GM12891 (cell line): Measurements from ENCODE around the gene PNPLA2.
A peak's percentile ranks its signal among the peaks of the same experiment; 100 is the strongest.

ENCODE experiments used
- DNase-seq: peaks from one replicate; pipeline ENCODE4 v3.0.0; 2011; ENCODE audit warnings: low spot score; ENCODE audit not compliant: insufficient read length
- FAIRE-seq: peaks from 2 replicates; lab custom pipeline; 2011; peaks lifted over from hg19 to GRCh38; lab: Jason Lieb, UNC
- PAX5 ChIP-seq: IDR thresholded peaks from 2 replicates; pipeline ENCODE4 v1.6.1; 2011; ENCODE audit warnings: low read length, moderate library complexity, mild to moderate bottlenecking; ENCODE audit not compliant: insufficient read depth, severe bottlenecking
- POLR2A ChIP-seq: IDR thresholded peaks from 2 replicates; pipeline ENCODE4 v1.6.1; 2011; ENCODE audit warnings: low read depth, low read length, control low read depth
- POLR2AphosphoS5 ChIP-seq: IDR thresholded peaks from 2 replicates; pipeline ENCODE4 v1.6.1; 2011; ENCODE audit warnings: low read depth, low read length, control low read depth
- POU2F2 ChIP-seq: IDR thresholded peaks from 2 replicates; pipeline ENCODE4 v1.6.1; 2011; ENCODE audit warnings: low read depth, mild to moderate bottlenecking, control low read depth, low read length, moderate library complexity
- SPI1 ChIP-seq: IDR thresholded peaks from 2 replicates; pipeline ENCODE4 v1.6.1; 2011; ENCODE audit warnings: low read depth, low read length, control low read depth
- TAF1 ChIP-seq: IDR thresholded peaks from 2 replicates; pipeline ENCODE4 v1.6.1; 2011; ENCODE audit warnings: low read depth, low read length, control low read depth

Gene PNPLA2

DNA sequence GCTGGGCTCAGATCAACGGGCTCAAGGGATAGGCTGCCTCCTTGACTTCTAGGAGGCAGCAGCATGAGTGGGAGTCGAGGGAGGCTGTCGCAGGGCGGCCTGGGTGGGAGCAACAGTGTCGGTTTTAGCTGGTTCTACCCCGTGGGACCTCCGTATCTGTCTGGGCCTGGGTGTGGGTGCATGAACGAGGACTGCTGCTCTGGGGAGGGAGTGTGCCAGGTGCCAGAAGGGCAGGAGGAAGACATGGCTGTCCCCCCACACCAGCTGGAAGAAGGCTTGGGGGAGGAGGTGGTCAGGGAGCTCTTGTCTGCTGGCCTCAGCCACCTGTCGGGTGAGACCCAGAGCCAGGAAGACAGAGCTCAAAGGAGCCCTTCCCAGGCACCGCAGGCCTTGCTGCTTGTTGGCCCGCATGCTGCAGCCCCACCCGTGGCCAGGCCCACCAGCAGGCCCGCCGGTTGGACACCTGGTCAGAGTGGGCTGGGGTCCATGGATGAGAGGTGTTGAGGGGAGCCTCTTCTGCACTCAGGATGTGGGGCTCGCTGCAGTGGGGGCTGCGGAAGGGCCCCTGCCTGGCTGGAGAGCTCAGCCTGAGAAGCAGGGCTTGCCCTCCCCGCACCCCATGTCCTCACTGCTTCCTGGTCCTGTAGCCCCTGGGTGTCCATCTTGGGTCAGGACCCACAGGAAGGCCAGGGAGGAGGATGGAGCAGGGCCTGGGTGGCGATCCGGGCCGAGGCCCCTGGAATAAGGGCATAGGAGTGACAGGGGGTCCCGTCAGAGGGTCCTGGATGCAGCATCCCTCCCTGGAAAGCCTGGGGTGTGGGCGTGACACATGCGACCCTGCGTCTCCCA lies 32.3 kb upstream of the PNPLA2 start:
- FAIRE-seq (no peak), DNase-seq (no peak)
- no peak for TF ChIP-seq TAF1

DNA sequence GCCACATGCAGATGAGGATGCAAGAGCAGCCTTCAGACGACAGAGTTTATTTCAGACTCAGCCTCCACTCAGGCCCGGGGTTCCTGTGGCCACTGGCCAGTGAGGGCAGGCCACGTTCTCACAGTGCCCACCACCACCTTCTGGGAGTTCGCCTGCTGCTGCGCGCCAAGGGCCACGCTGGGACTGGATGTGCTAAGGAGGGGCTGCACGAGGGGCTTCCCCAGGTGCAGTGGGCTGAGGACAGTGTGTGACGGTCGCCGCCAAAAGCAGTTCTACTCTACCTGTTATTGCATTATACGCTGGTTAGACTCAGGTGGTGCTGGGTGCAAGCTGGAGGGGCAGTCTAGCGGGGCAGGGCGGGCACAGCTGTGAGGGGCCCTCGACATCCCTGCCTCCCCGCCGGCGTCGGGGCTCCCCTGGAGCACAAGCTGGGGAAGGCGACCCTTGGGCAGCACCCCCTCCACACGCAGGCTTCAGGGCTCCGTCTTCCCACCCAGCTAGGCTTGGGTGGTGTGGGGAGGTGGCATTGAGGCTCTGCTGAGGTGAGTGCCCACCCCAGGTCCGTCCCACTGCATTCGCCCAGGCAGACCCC lies 31.5 kb upstream of the PNPLA2 start:
- TF ChIP-seq POLR2A (no peak), POU2F2 (no peak), SPI1 (no peak), PAX5 (no peak), TAF1 (no peak), POLR2AphosphoS5 (no peak)
- DNase-seq (no peak), FAIRE-seq (no peak)

DNA sequence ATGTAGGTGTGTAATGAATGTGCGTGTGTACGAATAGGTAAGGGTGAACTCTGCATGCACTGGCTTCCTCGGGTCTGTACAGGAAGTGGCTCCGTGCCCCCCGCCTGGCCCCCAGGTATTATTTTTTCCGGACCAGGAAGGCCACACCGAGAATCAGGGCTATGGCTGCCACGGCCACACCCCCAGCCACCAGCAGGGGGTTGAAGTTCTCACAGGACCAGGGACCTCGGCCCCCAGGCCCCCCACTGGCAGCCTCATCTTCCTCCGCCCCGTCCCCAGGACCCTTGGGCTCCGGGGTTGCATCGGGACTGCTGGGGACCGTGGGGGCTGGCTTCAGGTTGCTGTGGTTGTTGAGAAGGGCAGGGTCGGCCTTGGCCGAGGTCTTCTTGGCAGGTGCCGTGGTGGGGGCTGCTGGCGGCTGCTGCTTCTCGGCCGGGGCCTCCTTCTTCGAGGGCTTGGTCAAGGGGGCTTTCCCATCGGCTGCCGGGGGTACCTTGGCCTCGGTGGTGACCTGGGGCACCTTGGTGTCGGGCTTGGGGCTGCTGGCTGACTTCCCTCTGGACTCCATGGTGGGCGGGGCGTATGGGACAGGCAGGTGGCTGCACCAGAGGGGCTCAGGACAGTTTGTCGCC lies 30.6 kb upstream of the PNPLA2 start:
- no peak for FAIRE-seq

DNA sequence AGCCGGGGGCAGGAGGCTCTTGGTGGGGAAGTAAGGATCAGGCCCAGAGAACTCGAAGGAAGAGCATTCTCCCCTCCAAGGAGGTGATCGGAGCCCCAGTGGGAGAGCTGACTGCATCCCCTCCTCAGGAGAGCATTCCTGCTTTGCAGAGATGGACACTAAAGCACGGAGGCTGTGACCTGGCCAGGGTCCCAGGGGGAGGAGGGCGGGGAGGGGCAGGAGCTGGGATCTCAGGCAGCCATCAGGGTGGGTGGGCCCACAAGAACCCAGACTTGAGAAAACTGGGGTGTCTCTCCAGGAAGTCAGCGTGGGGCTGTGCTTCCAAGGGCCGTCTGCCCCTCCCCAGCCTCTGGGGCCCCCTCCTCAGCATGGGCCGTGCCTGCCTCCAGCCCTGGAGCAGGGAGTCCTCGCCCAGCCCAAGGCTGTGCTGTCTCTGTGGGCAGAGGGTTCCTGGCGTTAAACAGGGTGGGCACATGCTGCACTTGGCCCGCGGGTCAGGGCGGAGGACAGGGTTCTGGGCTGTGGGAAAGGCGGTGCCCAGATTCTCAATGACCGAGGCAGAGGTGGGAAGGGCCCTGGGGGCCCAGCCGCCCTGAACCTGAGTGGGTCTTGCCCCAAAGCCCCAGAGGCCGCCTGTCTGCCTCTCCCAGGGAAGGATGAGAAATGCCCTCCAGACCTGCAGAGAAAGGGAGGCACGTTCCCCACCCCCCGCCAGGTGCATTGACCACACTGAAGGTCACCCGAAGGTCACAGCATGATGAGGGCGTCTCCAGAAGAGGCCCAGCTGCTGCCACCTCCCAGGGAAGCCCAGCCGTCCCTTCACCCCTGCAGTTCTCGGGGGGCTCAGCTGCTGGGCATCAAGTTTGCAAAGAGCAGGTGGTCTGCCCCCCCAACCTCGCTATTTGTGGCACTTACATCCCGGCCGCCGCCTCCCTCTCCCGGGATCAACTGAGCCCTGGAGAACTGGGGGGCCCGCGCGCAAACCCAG lies 29.5 kb upstream of the PNPLA2 start:
- no peak for TF ChIP-seq TAF1
- TF ChIP-seq POU2F2 = no peak
- TF ChIP-seq SPI1 = no peak
- TF ChIP-seq POLR2A = no peak
- no peak for TF ChIP-seq POLR2AphosphoS5
- no peak for TF ChIP-seq PAX5
- DNase-seq (no peak), FAIRE-seq (peak; percentile 74)

More for the DNA sequence above, 30.6 kb upstream of the PNPLA2 start:
- DNase-seq = no peak
- TF ChIP-seq POLR2A (no peak), SPI1 (no peak), POLR2AphosphoS5 (no peak), PAX5 (no peak), POU2F2 (no peak), TAF1 (no peak)

DNA sequence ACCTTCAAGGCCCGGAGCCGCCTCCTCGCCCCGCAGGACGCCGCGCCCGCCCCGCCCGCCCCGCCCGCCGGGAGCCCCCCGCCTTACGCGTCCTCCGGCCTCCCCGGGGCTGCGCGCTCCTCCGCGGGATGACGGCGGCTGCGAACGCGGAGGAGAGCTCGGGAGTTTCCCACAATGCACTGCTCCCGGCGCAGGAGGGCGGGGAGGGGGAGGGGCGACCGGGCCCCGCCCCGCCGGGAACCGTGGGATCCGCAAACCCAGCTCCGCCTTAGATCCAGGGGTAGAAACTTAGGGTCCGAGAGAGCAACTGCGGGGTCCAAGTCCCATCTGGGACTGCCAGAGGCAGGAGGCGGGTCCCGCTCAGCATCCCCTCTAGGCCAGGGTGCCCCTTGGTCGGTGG lies 28.8 kb upstream of the PNPLA2 start, which contains the start of gene CEND1:
TSS of gene CEND1 (minus strand) at position 148 of the 400 bp plus-strand sequence. CDS start 1,514 bp downstream, outside the sequence.
- DNase-seq (peak; percentile 75), FAIRE-seq (peak; percentile 82)
- no peak for TF ChIP-seq TAF1
- no peak for TF ChIP-seq PAX5
- no peak for TF ChIP-seq POLR2AphosphoS5
- TF ChIP-seq SPI1 = no peak
- TF ChIP-seq POLR2A = no peak
- no peak for TF ChIP-seq POU2F2

DNA sequence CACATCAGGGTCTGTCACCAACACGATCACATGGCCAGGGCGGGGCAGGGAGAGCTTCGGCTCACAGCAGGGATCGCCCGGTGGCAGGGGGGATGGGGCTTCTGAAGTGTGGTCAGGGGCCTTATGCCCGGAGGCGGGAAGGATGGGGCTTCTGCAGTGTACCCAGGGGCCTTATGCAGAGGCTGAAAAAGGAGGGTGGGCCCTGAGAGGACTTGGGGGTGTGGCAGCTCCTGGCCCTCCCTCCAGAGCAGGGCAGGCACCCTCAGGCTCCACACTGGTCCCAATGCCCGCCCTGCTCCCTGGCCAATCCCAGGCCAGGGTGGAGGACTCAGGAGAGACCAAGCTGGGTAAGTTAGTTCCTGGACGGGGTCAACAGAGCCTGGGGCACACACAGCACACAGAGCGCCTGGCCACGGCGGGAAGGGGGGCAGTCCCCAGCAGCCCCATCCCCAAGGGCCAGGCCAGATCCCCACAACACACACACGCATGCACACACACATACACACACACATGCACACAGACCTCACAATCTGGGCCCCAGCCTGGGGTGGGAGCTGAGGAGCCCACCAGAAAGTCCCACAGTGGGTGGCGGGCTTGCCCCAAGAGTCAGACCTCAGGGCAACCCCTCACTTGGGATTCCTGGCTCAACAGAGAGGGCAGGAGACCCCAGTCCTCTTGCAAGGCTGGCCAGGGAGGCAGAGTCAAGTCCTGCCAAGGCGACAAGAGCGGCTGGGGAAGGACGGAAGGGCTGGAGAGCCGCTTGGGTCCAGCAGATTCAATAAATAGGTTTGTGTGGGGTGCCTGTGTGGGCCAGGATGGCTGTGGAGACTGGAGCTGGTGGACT lies 27.8 kb upstream of the PNPLA2 start:
- DNase-seq (no peak), FAIRE-seq (no peak)
- TF ChIP-seq TAF1 (no peak), POLR2A (no peak), POLR2AphosphoS5 (no peak), SPI1 (no peak), POU2F2 (no peak), PAX5 (no peak)

DNA sequence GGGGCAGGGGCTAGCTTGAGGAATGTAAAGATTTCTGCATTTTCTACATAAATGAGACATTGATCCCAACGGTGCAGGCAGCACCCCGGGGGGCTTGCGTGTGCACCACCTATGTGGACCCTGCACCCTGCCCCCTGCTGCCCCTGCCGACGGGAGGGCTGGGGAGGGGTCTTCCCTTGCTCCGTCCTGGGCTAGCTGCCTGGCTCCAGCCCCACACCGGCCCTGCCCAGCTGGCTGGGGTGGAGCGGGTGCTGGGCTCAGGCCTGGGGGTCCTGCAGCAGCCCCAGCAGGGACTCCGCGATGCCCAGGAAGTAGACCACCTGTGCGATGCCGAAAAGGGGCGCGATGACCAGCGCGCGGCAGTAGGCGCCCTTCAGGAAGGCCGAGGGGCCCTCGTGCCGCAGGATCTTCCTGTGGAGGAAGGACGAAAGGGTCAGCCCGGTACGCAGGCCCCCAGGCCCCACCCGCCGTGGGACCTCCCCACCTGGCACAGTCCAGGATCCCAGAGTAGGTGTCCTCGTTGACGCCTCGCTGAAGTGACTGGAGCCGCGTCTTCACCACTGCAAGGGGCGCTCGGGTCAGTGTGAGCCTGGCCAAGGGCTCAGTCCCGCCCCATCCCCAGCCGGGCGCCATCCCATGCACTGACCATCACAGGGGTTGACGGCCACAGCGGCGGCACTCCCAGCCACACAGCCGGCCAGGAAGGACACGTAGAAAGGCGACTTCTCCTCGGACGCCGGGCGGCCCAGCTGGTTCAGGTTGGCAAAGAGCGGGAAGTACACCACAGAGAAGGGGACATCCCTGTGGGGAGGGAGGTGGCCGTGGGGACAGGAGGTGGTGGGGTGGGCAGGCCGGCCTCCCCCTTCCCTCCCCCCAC lies 26.8 kb upstream of the PNPLA2 start:
- TF ChIP-seq POU2F2 (no peak), PAX5 (no peak), TAF1 (no peak), POLR2AphosphoS5 (no peak), POLR2A (no peak), SPI1 (no peak)
- FAIRE-seq (no peak), DNase-seq (no peak)

DNA sequence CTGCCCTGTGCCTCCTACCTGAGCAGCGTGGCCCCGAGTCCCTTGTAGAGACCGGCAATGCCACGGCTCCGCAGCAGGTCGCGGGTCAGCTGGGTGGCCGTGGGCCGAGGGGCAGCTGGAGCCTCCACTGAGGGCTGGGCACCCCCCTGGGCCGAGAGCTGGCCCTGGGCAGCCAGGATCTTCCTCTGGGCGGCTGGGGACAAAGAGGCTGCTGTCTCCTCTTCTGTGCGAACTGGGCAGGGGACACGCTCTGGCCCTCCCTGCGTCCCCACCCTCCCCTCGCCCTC lies 26.2 kb upstream of the PNPLA2 start:
- TF ChIP-seq TAF1 (no peak), POU2F2 (no peak), PAX5 (no peak), SPI1 (no peak), POLR2A (no peak), POLR2AphosphoS5 (no peak)
- FAIRE-seq (no peak), DNase-seq (no peak)
